Epithelial cell of alveolus of lung (primary cell): Measurements from ENCODE around the gene NAB2. TPM values are rescaled to one million over a fixed set of nuclear protein-coding genes. Genes with fewer than 3 reads are reported as not detected.

ENCODE experiments used
- total RNA-seq: library from RNA; depleted of rRNA; stranded (reverse); fragments of >200 nt; gene quantifications from 2 replicates; pipeline ENCODE4 v1.2.1, GENCODE V29; 2015

The NAB2 gene, protein sequence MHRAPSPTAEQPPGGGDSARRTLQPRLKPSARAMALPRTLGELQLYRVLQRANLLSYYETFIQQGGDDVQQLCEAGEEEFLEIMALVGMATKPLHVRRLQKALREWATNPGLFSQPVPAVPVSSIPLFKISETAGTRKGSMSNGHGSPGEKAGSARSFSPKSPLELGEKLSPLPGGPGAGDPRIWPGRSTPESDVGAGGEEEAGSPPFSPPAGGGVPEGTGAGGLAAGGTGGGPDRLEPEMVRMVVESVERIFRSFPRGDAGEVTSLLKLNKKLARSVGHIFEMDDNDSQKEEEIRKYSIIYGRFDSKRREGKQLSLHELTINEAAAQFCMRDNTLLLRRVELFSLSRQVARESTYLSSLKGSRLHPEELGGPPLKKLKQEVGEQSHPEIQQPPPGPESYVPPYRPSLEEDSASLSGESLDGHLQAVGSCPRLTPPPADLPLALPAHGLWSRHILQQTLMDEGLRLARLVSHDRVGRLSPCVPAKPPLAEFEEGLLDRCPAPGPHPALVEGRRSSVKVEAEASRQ
- 46.2 and 46.7 TPM in 2 replicates for total RNA-seq

GRCh38 chr12:57088354-57089270 is at the start of gene NAB2:
TSS of gene NAB2 (plus strand) at chr12:57089114. CDS start at chr12:57089272, 158 bp downstream.

DNA sequence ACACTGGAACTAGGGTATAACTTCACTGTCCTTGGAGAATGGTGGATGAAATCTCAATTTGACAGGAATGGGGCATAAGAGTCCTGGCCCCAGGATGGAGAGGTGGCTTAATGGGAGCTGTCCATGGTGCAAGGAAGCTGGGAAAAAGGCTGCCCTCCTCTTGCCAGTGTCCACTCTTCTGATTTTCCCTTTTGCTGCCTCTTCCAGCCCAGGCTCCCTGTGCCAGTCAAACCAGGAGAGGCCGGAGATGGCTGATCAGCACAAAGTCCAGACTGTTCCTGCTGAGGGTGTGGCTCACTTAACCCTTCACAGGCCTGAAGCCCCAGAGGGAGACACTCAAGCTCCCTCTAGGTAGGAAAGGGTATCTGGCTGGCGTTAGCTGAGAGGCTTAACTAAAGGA is 39.0 kb upstream of the NAB2 start, which contains the start of gene MYO1A:
Gene MYO1A (minus strand): TSS at position 240 of the 400 bp plus-strand sequence. CDS start 1,806 bp downstream, outside the sequence.

DNA sequence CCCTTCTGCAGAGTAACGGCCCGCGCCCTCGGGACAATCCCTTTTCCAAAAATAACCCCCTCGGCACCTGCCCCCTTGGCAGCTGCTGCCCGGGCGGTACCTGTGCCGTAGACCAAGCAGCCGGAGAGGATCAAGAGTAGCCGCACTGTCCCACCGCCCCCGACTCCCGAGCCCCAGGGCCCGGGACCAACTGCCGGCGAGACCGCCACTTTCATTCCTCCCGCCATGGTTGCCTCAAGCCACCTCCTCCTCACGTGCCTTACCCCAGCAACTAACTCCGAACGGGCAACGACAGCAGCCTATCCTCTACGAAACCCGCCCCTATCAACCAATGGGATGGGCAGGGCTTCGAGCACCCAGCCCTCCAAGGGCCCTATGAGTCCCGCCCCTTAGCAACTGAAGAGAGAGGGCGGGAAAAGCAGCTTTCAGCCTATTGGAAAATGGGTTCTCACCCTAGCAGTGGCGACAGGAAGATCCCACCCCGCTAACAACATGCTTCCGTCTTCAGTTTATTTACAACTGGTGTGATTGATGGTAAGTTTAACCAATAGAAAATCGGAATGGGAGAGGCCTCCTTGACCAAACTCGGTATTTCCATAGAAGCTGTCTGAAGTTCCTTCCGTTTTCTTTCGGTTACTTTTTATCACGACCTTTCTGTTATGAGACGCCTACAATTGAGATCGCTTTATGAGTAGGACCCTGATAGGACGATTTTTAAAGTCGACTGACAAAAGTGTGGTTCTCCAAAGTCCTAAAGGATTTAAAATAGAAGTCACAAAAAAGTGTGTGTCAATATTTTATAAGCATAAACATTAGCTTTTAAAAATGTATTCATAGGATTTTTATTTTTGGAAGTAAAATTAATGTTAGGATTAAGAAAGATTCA is 10.2 kb upstream of the NAB2 start, which contains the start of gene NEMP1:
Gene NEMP1 (minus strand): TSS at position 273 of the 886 bp plus-strand sequence. CDS start 46 bp downstream, at position 227.

DNA sequence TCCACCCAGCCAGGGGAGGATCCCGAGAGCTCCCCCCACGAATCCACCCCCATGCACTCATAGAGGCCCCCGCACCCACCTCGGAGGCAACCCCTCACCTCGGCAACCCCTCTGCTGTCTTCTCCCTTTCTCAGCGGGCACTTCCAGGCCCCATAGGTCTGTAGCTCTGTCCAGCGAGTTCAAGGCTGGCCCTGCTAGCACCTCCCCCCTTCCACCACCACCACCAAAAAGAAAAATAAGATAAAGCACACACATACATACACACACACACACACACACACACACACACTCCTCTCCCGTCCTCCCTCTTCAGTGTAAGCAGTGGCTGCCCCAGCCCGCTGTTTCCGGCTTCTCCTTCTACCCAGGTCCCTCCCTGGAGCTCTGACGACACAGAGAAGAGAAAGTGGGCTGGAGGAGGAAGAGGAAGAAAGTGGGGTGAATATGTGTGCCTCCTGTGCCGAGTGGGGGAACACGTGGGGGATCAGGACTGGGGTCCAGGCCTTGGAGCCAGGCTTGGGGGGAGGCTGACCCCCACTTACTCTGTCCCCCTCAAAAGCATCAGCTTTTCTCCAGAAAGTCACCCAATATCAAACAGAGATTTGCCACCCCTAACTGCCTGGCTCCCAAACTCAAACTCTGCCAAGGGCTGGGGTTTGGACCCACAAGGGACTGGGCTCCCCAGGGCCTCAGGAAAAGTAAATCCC is 22.3 kb downstream of the NAB2 start, which contains the start of gene STAT6:
Gene STAT6 (minus strand): TSS at position 332 of the 704 bp plus-strand sequence. CDS start 3,084 bp downstream, outside the sequence.

GRCh38 chr12:57127726-57128518 is 39.0 kb downstream of the NAB2 start, which contains the start of gene LRP1:
TSS of gene LRP1 (plus strand) at chr12:57128483. CDS start at chr12:57128965, 482 bp downstream.

Other genes with a start within 250 kb of the NAB2 start
- gene SDR9C7, start 154.7 kb upstream of the NAB2 start, total RNA-seq = 0.08 TPM in 1 of 2 replicates, not detected in the other
- under 0.01 and 0.56 TPM in 2 replicates for gene RDH16, start 131.5 kb upstream of the NAB2 start, total RNA-seq
- 3.9 and 5.7 TPM in 2 replicates for gene ZBTB39, start 82.6 kb upstream of the NAB2 start, total RNA-seq
- not detected in 2 replicates for gene TAC3, start 72.6 kb upstream of the NAB2 start, total RNA-seq
- gene MYO1A, start 39.0 kb upstream of the NAB2 start, total RNA-seq = under 0.01 TPM in 1 of 2 replicates, not detected in the other
- 10.9 and 12.9 TPM in 2 replicates for gene NEMP1, start 10.3 kb upstream of the NAB2 start, total RNA-seq
- gene STAT6, start 22.2 kb downstream of the NAB2 start, total RNA-seq = 57.8 and 98.8 TPM in 2 replicates
- gene LRP1, start 39.4 kb downstream of the NAB2 start, total RNA-seq = 129 and 234 TPM in 2 replicates
- not detected in 2 replicates for gene LRP1-AS, start 58.5 kb downstream of the NAB2 start, total RNA-seq
- 3.4 and 7.5 TPM in 2 replicates for gene NXPH4, start 127.7 kb downstream of the NAB2 start, total RNA-seq
- 276 and 355 TPM in 2 replicates for gene SHMT2, start 140.6 kb downstream of the NAB2 start, total RNA-seq
- gene STAC3, start 162.1 kb downstream of the NAB2 start, total RNA-seq = 0.26 and 4.5 TPM in 2 replicates